HG03565 (cell line): Measurements from ENCODE around the gene CASQ1.

Source experiments
- ATAC-seq: cut with Tn5 transposase; IDR thresholded peaks from one replicate; pipeline ENCODE4 v1.9.1; 2021; ENCODE audit warnings: mild to moderate bottlenecking, moderate library complexity; ENCODE audit not compliant: unreplicated experiment

The CASQ1 gene

DNA sequence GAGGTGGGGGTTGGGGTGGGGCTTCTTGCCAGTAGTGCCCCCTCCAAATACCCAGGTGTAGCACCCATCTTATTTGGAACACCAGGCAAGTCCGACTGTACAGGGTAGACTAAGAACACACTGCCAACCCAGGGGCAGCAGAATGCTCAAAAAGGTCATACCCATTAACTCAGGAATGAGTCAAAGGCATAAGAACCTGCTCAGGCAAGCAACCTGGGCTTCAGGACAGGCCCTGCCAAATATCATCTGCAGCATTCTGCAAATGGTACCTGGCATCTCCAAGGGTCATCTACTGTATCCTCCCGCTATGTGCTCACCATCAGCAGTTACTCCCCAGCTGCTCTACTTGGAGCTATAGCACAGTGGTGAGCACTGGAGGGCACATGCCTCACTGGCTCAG is 34.2 kb downstream of the CASQ1 start:
- no peak for ATAC-seq

- no peak for ATAC-seq
Observed at GRCh38 chr1:160225345-160225744, 35.0 kb downstream of the CASQ1 start.

DNA sequence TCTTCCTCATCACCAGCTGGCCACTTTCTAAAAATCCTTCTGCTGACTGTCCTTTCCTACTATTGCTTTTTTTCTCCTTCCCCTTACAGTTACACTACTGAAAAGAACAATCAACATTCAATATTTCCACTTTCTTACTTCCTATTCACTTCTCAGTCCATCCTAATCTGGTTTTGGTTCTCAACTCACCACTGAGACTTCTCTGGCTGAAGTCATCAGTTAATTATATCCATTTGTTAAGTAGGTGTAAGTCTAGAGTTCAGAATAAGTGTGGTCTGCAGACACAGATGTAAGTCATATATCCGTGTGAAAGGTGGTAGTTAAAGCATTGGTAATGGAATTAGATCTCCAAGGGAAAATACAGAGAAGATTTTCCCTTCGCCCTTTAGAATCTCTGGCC is 36.2 kb downstream of the CASQ1 start:
- ATAC-seq, result no peak

- ATAC-seq, result no peak
Observed at GRCh38 chr1:160227034-160227433, 36.7 kb downstream of the CASQ1 start.

DNA sequence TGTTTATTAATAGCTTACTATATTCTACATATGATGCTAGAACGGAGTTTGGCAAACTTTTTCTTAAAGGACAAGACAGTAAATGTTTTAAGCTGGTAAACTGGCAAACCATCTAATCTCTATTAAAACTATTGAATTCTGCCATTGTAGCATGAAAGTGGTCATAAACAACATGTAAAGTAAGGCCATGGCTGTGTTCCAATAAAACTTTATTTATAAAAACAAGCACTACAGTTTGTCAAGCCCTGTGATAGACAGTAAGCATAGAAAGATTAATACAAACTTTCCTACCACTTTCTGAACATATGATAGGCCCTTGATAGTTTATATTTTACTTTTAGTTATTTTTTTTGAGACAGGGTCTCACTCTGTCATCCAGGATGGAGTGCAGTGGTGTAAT is 37.2 kb downstream of the CASQ1 start:
- ATAC-seq, result no peak

DNA sequence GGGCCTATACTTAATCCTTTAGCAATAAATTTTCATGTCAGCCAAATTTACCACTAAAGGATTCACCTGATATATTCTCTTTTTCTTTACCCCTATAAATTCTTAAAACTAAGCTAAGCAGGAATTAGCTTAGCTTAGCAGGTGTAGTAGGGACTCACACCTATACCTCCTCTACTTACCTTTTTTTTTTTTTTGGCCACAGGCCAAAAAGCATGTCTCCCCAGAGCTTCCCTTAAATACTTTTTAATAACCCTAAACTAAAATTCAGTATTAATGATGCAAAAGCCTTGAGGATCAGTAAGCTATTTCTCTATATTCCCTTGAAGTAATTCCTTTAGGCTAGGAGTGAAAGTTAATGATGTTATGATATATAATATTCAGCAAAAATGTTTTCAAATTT is 38.1 kb downstream of the CASQ1 start:
- no peak for ATAC-seq

DNA sequence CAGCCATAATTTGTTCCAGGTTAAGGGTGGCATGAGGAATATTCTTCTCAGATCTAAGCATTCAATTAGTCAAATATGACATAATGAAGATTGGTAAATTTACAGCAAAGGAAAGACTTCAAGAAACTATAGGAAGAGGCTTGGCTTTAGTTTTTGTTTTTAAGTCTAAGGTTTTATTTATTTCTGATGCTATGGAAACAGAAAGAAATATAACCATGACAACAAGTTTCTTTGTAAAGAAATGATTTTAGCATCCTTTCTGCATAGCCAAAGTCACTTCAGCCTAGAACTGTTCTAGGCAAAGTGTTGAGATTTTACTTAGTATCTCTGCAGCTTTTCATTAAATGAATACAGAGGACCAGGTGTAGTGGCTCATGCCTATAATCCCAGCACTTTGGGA is 42.5 kb downstream of the CASQ1 start:
- ATAC-seq, result no peak

DNA sequence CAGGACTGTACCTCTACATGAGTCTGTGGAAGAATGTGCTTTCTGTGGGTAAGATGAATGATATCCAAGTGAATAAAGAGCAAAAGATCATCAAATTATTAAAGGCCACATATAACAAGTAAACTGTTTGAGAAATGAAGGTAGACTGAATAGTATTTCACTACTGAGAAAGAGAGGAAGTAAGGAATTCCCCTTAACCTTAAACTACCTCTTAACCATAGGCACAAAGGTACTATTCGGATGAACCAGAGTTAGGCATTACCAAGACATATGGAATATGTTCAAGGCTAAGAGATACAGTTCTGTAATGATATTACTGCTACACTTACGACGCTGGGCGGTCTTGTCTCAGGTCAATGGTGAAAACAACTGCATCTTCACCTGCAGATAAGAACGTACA is 46.4 kb downstream of the CASQ1 start:
- no peak for ATAC-seq

DNA sequence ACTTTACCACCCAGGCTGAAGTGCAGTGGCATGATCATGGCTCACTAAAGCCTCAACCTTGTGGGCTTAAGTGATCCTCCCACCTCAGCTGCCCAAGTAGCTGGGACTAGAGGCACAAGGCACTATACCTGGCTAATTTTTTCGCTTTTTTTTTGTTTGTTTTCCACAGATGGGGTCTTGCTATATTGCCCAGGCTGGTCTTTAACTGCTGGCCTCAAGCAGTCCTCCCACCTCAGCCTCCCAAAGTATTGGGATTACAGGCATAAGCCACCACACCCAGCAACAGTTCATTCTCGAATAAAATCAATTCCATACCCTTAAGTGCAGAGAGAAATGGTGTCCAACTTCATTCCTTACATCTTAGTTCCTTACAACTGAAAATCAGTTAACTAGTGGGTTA is 47.2 kb downstream of the CASQ1 start:
- no peak for ATAC-seq

DNA sequence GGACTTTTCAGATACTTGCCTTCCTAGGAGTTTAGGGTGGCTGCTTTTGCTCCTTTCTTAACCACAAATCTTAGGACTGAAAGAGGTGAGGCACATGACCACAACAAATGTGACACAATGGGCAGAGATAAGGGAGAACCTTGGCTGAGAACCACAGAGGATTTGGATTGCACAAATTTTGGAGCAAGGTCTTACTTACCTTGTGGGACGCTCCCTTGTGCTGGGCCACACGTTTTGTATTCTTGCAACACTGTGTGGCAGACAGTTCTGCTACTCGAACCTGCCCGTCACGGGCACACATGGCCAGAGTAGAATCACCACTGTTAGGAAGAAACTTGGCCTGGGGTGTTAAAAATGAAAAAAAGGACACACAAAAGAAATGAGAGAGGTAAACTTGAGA is 48.0 kb downstream of the CASQ1 start:
- no peak for ATAC-seq

GRCh38 chr1:160239582-160240299 is 49.4 kb downstream of the CASQ1 start:
- no peak for ATAC-seq

DNA sequence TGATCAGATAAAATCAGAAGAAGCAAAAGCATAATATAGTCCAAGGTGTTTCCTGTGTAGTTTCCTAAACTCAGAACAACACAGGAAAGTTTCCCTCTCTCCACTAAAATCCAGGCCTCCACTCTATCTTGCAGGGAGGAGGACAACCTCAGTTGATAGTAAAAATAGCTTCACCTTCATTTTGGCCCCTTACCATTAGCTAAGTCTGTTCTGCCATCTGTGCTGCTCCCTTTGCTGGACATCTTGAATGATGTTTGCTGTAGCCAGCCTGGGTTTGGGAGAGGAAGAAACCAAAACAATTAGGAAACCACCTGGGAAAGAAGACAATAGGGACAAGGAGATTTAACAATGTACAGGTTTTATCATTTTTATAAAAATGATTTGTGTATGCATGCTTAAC is 53.4 kb downstream of the CASQ1 start:
- no peak for ATAC-seq

DNA sequence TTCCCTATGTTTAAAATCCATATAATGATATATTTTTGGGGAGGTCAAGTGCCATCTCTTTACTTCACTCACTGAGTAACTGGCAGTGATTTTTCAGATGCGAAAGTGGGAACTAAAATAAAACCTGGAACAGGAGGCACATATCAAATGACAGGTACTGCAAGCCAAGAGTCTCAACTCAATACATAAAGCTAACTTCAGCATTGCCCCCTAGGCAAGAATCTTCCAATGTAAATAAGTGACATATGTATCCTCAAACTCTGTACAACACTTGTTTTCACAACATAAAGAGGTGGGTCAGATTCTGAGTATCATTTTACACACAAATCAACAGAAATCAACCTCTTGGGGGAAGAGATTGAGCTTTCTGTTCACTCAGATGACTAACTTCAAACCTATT is 53.8 kb downstream of the CASQ1 start:
- no peak for ATAC-seq

DNA sequence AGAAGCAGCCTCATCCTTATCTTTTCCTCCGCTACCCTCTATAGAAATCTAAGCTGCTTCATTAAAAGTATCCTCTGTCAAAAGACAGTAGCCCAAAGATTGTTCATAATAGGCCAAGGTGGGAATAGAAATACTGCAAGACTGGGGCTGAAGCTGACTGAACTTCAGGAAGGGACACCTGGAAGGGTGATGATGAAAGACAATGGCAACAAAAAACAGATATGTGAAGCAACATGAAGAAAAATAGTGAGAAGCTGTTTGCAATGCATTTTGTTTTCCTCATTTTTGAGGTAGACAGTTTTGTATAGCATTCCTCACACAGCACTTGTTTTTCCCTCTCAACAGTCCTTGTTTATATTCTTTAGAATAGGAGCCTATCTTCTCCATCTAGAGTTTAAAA is 55.1 kb downstream of the CASQ1 start:
- ATAC-seq, result no peak

DNA sequence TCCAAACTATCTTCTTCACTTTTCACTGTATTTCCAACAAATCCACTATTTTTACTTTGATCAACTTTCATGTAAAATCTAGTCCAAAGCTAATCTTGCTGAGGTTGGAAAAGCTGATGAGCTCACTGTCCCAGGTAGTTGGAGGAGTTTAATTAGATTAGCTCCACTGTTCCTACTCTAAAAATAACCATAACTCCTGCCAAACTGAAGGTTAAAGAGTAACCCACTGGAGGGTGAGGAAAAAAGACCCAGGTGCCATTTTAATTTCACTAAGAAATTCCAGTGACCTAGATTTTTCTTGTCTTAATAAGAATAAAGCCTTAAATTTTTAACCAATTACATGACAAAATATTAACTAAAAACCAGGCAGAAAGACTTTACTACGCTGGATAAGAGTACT is 56.7 kb downstream of the CASQ1 start:
- ATAC-seq, result no peak

DNA sequence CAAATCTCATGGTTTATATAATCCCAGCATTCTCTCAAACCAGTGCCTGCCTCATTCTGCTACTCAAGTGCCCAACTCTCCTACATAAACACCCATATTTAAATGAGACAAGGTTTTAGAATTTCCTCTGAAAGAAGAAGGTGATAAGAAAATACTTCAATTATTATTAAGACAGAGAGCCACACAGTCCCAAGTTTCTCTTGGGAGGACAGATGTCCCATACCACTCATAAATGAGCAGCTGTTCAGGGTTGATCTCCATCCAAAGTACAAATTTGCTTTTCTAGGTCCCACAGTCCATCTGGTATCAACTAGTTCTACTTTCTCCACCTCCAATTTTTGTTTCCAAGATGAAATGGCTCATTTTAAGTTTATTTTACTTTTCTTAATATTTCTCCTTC is 60.6 kb downstream of the CASQ1 start:
- no peak for ATAC-seq
